Activated CD4-positive, alpha-beta T cell treated with anti-CD3 and anti-CD28 coated beads, Interleukin-2, Interleukin-4, amounts not matched to agents 100 ng/mL and 50 ng/mL, durations not matched to agents 16 hours and 8 hours (primary cell): ENCODE data around the gene TBC1D2B.

Source experiments
- DNase-seq: peaks from one replicate; pipeline ENCODE4 v3.0.0-alpha.2; 2020; ENCODE audit warnings: low spot score

The TBC1D2B gene

DNA sequence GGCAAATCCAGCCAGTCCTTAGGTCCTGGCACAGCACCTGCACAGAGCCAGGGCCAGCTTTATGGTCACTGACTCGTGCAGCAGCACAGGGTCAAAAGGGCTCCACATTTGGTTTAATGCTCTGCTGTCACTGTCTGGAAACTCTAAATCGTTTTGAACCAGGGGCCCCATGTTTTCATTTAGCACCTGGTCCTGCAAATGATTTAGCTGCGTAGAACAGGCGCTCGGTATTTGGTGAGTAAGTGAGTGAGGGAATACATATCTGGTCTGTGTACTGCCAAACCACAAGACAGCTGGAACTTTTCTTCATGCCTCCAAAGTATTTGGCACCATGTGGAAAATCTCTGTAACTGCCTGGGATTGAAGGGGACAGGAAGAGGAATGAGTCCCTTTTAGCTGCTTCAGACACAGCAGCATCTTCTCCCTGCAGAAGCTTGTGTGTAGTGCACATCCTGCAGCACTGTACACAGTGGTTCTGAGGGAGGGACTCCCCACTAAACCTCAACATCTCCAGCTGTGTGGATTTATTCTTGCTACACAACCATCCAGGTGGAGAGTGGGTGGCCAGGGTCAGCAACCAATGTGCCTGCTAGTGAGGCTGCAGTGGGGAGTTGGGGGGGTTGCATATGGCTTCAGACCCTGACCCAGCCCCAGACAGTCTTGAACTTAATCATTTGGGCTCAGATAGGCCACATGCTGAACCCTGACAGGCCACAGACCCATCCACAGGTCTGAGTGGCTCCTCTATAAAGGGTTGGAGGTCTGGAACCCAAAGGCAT, 15.9 kb upstream of the TBC1D2B start:
- no peak for DNase-seq

DNA sequence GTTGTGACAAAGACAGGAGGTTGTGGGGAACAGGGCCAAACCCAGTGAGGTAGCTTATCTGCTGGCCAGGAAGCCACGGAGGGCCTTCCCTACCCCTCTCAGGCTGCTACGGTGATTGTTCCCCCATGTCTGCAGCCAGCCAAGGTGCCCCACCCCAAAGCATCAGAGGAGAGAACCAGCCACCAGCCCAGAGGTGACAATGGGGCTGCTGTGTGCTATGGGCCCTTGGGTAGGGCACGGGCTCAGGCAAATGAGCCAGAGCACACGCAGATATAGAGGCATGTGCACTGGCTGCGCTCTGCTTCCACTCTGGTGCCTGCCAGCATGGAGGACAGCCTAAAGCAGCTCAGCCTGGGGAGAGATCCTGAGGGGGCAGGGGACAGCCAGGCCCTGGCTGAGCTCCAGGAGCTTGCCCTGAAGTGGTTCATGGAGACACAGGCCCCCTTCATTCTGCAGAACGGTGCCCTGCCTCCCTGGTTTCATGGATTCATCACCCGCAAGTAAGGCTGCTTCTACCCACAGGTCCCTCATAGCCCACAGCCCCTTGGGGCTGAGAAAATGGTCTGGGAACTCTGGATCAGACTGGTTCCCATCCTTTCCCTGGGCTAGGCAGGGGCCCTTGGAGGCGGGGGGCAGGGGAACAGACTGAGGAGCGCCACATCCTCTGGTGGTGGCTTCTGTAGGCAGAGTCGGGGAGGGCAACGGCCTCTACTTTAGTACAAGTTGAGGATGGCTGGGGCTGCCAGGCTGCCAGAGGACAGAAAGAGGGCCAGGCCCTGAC, 14.9 kb upstream of the TBC1D2B start, which contains the start of gene SH2D7:
SH2D7 (plus strand) TSS at position 301 of the 781 bp plus-strand sequence; CDS start at position 325, 24 bp downstream.
- no peak for DNase-seq

DNA sequence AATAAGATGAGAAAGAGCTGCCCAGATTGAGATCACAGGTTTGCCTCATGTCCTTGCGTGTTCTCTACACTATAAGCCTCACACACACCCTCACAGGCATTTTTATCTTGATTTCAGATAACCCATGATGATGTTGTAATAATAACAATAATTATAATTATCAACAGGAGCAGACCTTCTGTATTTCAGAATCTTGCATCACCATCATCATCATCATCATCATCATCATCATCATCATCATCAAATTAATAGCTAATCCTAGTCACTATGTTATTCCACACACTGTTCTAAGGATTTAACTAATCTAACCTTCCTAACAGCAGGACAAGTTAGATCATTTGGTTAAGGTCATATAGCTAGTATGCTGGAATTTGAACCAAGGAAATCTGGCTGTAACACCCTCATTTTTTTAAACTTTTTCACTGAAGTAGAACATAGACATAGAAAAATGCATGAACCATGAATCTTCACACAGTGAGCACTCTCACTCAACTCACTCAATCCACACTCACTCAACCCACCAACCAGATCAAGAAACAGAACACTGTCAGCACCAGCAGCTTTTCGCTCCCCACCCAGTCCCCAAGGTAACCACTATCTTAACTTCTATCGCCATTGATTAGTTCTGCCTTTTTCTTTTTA, 13.0 kb upstream of the TBC1D2B start:
- no peak for DNase-seq

DNA sequence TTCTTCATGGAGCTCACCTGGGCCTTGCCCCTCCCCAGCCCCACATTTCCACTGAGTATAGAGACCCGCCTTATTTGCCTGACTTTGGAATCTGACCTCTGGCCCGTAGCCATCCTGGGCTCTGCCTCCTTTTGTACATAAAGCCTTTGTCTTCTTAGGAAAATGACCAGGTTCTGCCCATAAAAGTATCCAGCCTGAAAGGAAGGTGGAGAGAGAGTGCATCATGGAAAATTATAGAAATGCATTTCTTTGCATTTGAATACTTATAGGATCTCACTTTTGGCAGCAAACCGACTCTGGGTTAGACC, 11.2 kb upstream of the TBC1D2B start:
- no peak for DNase-seq

DNA sequence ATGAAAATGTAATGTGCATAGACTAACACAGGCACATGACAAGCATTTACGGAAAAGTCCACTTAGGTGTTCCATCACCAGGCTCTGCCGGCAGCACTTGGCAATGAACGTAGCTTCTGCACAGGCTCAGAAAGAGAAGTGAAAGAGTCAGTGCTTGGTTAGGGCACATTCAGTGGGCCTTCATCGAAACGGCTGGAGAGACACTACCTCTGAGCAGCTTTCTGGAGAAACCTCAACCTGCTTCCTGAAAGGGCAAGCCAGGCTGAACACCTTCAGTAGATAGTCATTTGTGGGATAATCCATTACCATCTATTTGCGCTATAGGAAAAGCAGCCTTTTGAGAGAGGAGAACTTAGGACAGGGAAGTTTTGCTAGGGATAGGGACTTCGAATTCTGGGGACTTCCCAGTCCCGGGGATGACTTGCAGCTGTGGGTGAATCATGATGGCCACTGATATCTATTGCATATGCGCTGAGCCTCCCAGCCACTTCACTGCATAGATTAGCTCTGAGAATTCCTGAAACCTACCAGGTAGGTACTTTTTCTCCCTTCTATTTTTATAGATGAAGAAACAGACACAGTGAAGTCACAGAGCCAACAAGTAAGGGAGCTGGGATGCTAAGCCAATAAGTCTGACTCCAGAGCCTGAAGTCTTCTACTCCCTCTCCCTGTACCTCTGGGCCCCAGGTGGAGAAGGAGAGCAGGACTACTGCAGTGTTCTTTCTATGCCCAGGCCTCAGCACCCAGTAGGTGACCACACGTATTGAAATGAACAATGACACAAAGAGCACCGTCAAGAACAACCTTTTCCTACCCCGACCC, 10.7 kb upstream of the TBC1D2B start:
- DNase-seq: no peak

DNA sequence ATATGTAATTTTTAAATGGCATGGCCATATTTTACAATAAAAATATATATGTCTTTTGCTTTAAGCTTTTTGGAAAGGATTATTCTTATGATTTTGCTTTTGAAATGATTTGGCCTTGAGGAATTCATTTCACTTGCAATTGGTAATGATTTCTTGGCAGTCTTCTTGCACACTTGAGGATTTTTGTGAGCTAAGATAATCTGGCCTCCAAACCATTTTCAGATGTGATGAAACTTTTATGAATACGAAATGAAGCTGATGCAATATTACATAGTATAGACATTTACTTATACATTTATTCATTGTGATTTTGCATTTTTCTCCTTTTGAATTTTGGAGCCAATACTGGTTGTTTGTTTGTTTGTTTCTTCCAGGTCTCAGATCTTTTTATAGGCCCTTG, 8.4 kb upstream of the TBC1D2B start:
- no peak for DNase-seq

DNA sequence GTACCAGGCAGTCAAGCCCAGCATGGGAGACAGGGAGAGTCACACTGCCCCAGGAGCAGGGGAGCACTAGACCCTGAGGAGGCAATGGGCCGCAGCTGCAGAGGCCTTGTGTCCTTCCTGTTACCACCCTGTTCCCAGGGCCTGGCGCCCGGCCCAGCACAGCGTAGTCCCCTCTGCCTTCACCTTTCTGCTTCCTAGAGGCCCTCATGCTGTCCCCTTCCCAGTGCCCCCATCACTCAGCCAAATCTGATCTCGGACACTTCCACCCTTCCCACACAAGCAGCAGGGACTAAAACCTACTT, 6.9 kb upstream of the TBC1D2B start:
- DNase-seq: no peak

DNA sequence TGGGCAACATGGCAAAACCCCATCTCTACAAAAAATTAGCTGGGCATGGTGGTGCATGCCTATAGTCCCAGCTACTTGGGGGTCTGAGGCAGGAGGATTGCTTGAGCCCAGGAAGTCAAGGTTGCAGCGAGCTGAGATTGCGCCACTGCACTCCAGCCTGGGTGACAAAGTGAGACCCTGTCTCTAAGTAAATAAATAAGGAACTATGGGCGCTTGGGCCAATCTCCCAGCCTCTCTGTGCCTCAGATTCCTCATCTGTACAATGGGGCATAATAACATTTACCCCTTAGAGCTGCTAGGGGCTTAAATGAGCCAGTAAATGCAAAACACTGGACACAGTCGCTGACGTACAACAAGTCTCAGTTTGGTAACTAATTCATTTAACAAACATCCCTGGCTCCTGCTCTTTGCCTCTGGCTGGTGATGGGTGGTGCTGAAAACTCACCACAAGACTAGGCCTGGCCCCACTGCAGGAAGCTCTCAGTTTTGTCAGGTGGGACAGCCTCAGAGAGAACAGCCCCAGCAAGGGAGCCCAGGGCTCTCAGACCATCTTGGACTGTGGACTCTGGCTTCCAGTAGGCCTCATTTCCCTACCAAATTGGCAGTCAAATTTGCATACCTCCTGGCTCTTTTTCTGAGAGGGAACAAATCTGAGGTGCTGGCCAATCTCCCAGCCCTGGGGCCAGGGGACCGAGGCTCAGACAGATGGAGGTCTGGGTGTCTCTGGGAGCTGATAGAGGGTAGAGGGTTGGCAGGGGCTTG, 6.4 kb upstream of the TBC1D2B start:
- DNase-seq: no peak

DNA sequence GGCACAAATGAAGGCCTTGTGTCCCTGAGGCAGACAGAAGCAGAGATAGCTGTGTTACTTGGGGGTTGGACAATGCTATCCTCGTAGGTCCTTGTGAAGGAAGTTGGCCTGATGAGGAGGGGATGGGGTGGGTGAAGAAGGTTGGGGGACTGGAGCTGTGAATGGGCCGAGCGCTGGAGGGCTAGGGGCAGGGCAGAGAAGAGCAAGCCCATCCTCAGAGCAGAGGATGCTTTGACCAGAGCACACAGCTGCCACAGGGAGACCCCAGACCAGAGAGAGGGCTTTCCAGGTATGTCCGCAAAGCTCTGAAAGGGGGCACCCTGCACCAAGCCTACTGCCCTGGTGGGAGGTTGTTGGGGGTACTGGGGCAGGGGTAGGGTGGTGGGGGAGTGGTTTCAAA, 5.7 kb upstream of the TBC1D2B start:
- DNase-seq: no peak

DNA sequence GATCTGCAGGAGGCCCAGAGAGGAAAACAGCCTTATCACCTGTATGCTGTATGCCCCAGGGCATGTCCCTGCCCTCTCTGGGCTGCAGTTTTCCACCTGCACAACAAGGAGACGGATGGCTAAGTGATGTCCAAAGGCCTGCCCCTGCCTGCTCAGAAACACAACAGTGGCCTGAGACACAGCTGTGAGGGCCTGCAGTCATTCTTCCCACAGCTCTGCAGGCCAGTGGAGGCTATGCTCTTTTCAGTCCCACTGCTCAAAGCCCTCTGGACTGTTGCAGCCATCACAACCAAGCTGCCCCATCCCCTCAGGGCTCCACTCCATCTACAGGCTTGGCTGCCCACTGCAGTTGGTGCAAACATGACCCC, 5.2 kb upstream of the TBC1D2B start:
- no peak for DNase-seq

DNA sequence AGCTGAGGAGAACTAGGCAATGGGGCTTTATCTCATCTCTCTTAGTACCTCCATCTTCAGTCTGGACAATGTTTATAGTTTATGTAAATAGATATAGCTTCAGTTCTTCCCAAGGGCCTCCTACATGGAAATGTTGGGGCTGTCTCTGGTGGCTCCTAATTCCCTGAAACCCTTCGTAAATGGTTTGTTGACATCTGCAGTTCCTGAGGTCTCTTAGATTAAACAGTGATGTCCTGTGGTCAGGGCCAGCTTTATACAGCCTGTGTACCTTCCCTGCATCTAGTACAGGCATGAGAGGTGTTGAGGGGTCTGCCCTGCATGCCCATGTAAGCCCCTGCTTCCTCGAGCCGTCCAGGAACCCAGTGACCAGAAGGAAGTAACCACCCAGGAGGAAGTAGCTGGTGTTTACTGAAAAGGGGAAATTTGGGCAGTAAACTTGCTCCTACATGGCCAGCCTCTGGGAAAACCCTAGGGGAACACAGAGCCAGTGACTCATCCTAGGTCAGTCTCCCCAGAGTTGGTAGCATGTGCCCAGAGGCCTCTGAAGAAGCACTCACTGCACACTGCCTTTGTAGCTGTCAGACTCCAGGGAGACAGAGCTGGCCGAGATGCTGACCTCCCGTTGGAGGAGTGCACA, 4.7 kb upstream of the TBC1D2B start:
- no peak for DNase-seq

DNA sequence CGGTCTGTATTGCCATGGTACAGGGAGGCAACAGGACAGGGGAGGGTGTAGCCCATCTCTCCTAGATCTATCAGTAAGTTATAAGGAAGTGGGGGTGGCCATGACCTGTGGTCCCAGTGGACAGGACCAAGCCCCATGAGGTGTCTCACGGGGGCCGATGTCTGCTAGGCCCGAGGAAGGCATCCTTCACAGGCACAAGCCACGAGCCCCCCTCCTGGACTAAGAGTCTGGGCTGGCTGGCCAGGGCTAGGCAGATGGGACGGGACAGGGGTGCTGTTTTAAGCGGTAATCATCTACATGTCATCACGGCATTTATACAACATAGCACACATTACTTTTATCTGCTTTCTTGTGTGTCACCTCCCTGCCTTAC, 2.6 kb upstream of the TBC1D2B start:
- no peak for DNase-seq

DNA sequence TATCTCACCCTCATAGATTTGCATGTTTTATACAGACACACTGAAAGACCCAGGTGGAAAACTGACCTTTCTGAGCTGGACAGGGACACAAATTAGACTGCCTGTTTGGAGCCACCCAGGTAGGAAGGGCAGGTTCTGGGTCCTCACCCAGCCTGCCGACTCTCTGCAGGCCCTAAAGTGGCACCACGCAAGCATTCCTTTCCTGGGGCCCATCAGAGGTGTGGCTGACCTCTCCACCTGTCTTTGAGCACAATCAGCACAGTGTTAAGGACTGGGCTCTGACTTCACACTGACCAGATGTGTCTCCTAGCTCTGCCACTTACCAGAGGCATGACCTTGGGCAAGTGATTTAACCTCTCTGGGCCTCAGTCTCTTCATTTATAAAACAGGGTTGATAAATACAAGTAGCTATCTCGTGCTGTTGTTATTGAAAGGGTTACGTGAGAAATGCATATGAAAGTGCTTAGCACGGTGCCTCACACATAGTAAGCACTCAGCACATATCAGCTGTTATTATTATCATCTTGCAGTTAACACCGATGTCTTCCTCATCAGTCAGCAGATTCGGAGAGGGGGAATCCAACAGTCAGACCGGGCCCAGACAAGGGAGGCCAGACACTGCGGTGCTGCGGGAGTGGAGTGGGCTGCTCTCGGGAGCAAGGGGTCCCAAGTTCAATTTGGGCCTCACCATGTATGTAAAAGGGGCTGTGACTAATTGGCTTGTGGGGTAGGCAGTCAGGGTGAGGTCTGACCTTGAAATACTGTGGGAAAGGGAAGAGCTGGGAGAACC, 2.0 kb upstream of the TBC1D2B start:
- DNase-seq: no peak

DNA sequence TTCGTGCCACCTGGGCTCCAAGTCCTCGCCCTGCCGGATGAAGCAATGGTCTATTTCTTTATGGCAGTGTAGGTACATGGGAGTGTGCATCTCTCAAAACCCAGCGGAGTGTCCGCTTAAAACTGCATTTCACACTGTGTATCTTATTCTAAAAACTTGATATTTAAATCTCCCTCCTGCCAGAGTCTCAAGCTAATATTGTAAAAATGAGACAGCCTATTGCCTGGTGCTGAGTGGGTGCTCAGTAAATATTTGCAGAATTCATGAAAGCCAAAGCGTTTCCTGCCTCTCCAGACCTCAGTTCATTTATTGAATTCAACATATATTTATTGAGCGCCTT, 330 bp upstream of the TBC1D2B start:
- DNase-seq: no peak

DNA sequence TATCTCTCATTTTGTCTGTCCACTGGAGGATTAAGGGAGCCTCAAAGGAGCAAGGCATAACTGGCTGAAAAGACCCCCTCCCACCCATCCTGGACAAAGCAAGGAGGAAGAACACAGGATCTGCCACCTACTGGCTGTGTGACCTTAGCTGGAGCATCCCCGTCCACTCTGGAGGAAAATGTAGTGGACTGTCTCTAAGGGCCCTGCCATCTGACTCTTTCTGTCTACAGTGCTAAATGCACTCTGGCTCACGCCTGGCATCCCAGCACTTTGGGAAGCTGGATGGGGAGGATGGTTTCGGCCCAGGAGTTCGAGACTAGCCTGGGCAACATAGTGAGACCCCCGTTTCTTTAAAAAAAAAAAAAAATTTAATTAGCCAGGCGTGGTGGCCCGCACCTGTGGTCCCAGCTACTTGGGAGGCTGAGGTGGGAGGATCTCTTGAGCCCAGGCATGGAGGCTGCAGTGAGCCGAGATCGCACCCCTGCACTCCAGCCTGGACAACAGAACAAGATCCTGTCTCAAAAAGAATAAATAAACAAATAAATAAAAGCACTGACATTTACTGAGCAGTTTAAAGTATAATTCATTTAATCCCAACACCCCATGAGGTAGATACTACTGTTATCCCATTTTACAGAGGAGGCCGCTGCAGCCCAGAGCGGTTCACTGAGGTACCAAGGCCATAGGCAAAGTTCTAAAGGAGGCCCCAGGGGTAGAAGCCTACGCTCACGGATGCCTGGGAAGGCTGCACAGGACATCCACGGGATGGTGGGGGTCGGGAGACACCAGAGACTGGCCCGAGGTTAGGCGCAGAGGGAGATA, 1.1 kb downstream of the TBC1D2B start:
- no peak for DNase-seq

DNA sequence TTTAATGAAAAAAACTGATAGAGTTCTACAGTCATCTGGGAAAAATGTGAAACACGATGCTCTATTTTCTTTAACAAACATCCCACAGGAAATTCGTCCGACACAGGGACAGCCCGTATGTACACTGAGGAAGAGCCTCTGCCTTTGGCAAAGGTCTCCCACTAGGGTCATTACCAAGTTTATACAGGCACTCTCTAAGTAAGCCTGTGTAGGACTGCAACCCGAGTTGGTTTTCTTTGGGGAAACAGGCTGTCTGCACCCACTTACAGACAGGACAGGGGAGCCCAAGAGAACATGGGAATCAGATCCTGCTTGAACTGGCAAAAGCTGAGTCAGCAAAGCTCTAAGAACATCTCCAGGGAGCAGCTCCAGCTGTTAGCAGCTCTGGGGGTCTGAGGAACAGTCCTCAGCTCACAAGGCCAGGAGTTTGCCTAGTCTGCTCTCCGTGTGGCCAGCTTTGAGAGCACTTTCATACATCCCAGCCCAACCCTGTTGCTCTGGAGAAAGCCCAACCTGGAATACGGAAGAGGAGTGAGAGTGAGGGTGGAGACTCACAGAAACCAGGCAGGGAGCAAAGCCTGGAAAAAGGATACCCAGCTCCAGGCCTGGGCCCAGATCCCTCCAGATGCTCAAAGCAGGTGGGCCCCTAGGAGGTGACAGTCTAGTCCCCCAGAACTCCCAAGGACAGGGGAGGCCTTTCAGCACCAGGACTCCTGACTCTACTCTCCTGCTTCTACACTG, 1.9 kb downstream of the TBC1D2B start:
- no peak for DNase-seq

DNA sequence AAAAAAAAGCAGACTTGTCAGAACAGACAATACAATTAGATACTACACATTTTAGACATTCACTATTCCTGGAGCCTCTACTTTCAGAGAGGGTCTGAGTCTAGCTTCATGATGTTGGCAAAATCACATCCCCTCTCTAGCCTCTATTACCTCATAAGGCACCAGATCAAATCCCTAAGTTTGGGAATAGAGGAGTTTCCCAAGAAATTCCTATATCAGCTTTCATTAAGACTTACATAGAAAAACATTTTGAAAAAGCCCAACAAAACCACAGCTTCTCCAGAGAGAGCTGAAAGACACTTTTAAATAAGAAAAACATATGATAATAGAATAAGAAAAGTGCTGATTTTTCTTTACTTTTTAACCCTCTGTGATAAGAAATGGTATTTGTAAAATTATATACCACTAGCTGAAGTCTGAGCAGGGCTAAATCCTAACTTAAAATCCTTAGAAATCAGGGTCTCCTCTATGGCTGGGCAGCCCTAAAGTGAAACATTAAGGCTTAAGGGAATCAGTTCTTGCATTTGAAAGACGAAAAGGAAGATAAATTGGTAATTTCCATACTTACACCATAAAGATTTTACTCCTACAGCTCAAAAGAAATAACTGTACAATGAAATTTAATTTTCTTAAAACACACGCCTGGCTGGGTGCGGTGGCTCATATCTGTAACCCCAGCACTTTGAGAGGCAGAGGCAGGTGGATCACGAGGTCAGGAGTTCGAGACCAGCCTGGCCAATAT, 4.3 kb downstream of the TBC1D2B start:
- DNase-seq: no peak
